ENCODE measurements around the gene MYOG. TPM values are rescaled to one million over a fixed set of nuclear protein-coding genes. Genes with fewer than 3 reads are reported as not detected.

Gene MYOG
- total RNA-seq, 1 experiment from 2014 or later: not detected

- H3K4me3 Mint-ChIP-seq (ENCODE audit: unreplicated experiment): peak overlapping the region; percentile 84
- BruUV-seq (replicated peaks): no TSS peak
- H3K4me3 ChIP-seq (ENCODE audit: low read depth, low read length): no peak overlapping the region
Observed at GRCh38 chr1:203126151-203126865, 40.5 kb upstream of the MYOG start.

GRCh38 chr1:203124546-203125317 is 38.9 kb upstream of the MYOG start:
- no peaks in the 10 kb centered on the region for H3K27me3 Mint-ChIP-seq (ENCODE audit: insufficient read depth, unreplicated experiment)
- H3K4me1 ChIP-seq: peaks cover 16% of the 10 kb centered on the region
- intact Hi-C loops (cut with micrococcal nuclease; ENCODE audit: unreplicated experiment): loop anchor here (5.0 kb wide), 1 partner anchor 48 kb away; no protein-coding TSS in a partner anchor
- H3K4me1 Mint-ChIP-seq (ENCODE audit: low read depth, unreplicated experiment): peaks cover 26% of the 10 kb centered on the region
- CTCF ChIA-PET: no interaction called here
- H3K36me3 ChIP-seq (ENCODE audit: control insufficient read depth, insufficient read depth, low read length): no peaks in the 10 kb centered on the region
- no peak overlapping the region for H3K27ac Mint-ChIP-seq (ENCODE audit: unreplicated experiment)
- H3K36me3 Mint-ChIP-seq (ENCODE audit: insufficient read depth, unreplicated experiment): peaks cover 6% of the 10 kb centered on the region
- H3K9me3 ChIP-seq: no peaks in the 10 kb centered on the region
- TF ChIP-seq CTCF (IDR thresholded peaks at IDR 0.05; ENCODE audit: insufficient read depth in 1 of 2, low read depth in 1 of 2, low read length in 1 of 2, severe bottlenecking in 1 of 2, unreplicated experiment in 1 of 2): no peak
- no peaks in the 10 kb centered on the region for H3K9me3 Mint-ChIP-seq (ENCODE audit: unreplicated experiment)
- no peaks in the 10 kb centered on the region for H3K27me3 ChIP-seq (replicated peaks; ENCODE audit: control insufficient read depth, insufficient read depth, low read length)
- BruUV-seq (replicated peaks): no TSS peak
- DNase-seq: no peak
- H3K4me3 Mint-ChIP-seq (ENCODE audit: unreplicated experiment): no peak overlapping the region
- POLR2A ChIA-PET: no interaction called here
- no peak overlapping the region for H3K4me3 ChIP-seq (ENCODE audit: low read depth, low read length)

More at GRCh38 chr1:203126151-203126865, 40.5 kb upstream of the MYOG start:
- Histone ChIP-seq H3K9me3 (no peaks in the 10 kb centered on the region), H3K4me1 (peaks cover 16% of the 10 kb centered on the region), H3K36me3 (ENCODE audit: control insufficient read depth, insufficient read depth, low read length) (no peaks in the 10 kb centered on the region), H3K27me3 (replicated peaks; ENCODE audit: control insufficient read depth, insufficient read depth, low read length) (no peaks in the 10 kb centered on the region)
- ChIA-PET CTCF (interaction anchor here (0.6 to 3.3 kb wide), 13 partner anchors 8 to 201 kb away, joined by 3 to 56 read pairs (median 4); no protein-coding TSS in a partner anchor), POLR2A (no interaction called here)
- intact Hi-C loops (cut with micrococcal nuclease; ENCODE audit: unreplicated experiment): loop anchor here (5.0 kb wide), 1 partner anchor 46 kb away; no protein-coding TSS in a partner anchor
- peak; percentile 45 to 50 for TF ChIP-seq CTCF (IDR thresholded peaks at IDR 0.05; ENCODE audit: insufficient read depth in 1 of 2, low read depth in 1 of 2, low read length in 1 of 2, severe bottlenecking in 1 of 2, unreplicated experiment in 1 of 2)
- Mint-ChIP-seq H3K36me3 (ENCODE audit: insufficient read depth, unreplicated experiment) (peaks cover 12% of the 10 kb centered on the region), H3K4me1 (ENCODE audit: low read depth, unreplicated experiment) (peaks cover 26% of the 10 kb centered on the region), H3K27ac (ENCODE audit: unreplicated experiment) (no peak overlapping the region), H3K9me3 (ENCODE audit: unreplicated experiment) (no peaks in the 10 kb centered on the region), H3K27me3 (ENCODE audit: insufficient read depth, unreplicated experiment) (no peaks in the 10 kb centered on the region)
- peak in 1 of 2 experiments; percentile 44 for DNase-seq

GRCh38 chr1:203124011-203124410 is 38.2 kb upstream of the MYOG start:
- no peaks in the 10 kb centered on the region for H3K27me3 ChIP-seq (replicated peaks; ENCODE audit: control insufficient read depth, insufficient read depth, low read length)
- Mint-ChIP-seq H3K9me3 (ENCODE audit: unreplicated experiment) (no peaks in the 10 kb centered on the region), H3K4me3 (ENCODE audit: unreplicated experiment) (no peak overlapping the region), H3K27ac (ENCODE audit: unreplicated experiment) (no peak overlapping the region), H3K27me3 (ENCODE audit: insufficient read depth, unreplicated experiment) (no peaks in the 10 kb centered on the region), H3K36me3 (ENCODE audit: insufficient read depth, unreplicated experiment) (peaks cover 6% of the 10 kb centered on the region), H3K4me1 (ENCODE audit: low read depth, unreplicated experiment) (peaks cover 20% of the 10 kb centered on the region)
- H3K4me1 ChIP-seq: peaks cover 16% of the 10 kb centered on the region
- no TSS peak for BruUV-seq (replicated peaks)
- no peak overlapping the region for H3K4me3 ChIP-seq (ENCODE audit: low read depth, low read length)
- intact Hi-C loops (cut with micrococcal nuclease; ENCODE audit: unreplicated experiment): no loop called here
- ChIA-PET CTCF (no interaction called here), POLR2A (no interaction called here)
- no peaks in the 10 kb centered on the region for H3K9me3 ChIP-seq
- no peak for DNase-seq
- no peaks in the 10 kb centered on the region for H3K36me3 ChIP-seq (ENCODE audit: control insufficient read depth, insufficient read depth, low read length)
- TF ChIP-seq CTCF (IDR thresholded peaks at IDR 0.05; ENCODE audit: insufficient read depth in 1 of 2, low read depth in 1 of 2, low read length in 1 of 2, severe bottlenecking in 1 of 2, unreplicated experiment in 1 of 2): no peak

Measured in Caco-2 (cell line).